ENCODE measurements around the gene CELF2. TPM values are rescaled to one million over a fixed set of nuclear protein-coding genes. Genes with fewer than 3 reads are reported as not detected.
A peak's percentile ranks its signal among the peaks of the same experiment; 100 is the strongest.

The CELF2 gene
- total RNA-seq, 2 experiments from 2014 or later = 179 to 182 TPM

DNA sequence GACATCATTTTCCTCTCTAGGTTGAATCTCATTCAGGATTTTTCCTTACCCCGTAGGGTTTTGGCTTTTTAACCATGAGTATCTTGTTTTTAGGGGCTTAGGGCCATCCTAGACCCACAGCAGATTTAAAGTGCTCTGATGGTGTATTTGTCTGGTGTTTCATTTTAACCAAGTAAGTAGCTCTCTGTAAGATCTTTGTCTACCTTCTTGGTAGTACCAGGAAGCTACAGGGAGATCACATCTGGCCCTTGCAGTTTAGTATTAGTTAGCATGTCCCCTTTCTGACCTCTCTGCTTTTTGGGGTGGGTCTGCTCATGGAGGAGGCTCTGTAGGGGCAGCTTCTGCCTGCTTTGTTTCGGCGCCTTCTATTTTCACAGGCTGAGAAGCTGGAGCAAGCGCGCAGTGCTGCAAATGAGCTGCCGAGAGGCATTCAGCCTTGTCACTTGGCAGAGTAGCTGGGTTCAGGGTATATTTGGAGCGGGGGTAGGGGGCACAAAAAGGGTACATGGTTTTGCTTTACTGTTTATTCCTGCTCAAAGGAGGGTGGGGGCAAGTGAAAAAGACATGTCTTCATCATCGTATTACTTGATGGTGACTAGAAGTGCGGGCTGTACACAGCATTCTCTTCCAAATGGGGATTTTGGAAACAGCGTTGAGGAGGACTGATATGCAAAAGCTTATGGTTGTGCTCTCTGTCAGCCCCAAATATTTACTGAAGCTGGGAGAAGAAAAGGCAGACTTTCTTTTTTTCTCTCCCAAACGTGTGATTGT lies 146.3 kb downstream of the CELF2 start:
- CTCF ChIA-PET = interaction anchor here (0.8 to 13.3 kb wide), 15 partner anchors 14 to 106 kb away, joined by 3 to 324 read pairs (median 7); no protein-coding TSS in a partner anchor
- Mint-ChIP-seq H3K9me3 (ENCODE audit: insufficient read depth) (peaks cover 3% of the 10 kb centered on the region), H3K27ac (peak overlapping the region; percentile 96), H3K4me3 (no peak overlapping the region), H3K36me3 (ENCODE audit: low read depth) (peaks cover 27% of the 10 kb centered on the region), H3K27me3 (ENCODE audit: low read depth) (no peaks in the 10 kb centered on the region), H3K4me1 (ENCODE audit: low read depth) (peaks cover 43% of the 10 kb centered on the region)
- no peak for ATAC-seq
- DNase-seq = peak; percentile 34
- POLR2A ChIA-PET = interaction anchor here (0.6 to 19.3 kb wide), 17 partner anchors 12 to 155 kb away, joined by 3 to 1291 read pairs (median 6); no protein-coding TSS in a partner anchor

DNA sequence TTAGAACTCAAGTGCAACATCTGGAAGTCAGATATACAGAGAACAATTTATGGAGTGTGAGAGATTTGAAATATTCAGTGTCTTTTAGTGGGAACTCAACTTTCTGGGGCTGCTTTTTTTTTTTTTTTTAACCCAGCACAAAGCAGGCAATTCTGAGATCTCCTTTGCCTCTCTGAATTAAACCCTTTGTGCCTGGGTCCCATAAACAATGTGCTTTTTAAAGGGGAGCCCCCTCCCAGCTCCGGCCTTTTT lies 146.8 kb downstream of the CELF2 start:
- Mint-ChIP-seq H3K9me3 (ENCODE audit: insufficient read depth) (peaks cover 3% of the 10 kb centered on the region), H3K27ac (peak overlapping the region; percentile 96), H3K27me3 (ENCODE audit: low read depth) (no peaks in the 10 kb centered on the region), H3K36me3 (ENCODE audit: low read depth) (peaks cover 27% of the 10 kb centered on the region), H3K4me1 (ENCODE audit: low read depth) (peaks cover 43% of the 10 kb centered on the region), H3K4me3 (no peak overlapping the region)
- CTCF ChIA-PET = interaction anchor here (0.7 to 13.3 kb wide), 15 partner anchors 13 to 106 kb away, joined by 3 to 324 read pairs (median 7); no protein-coding TSS in a partner anchor
- POLR2A ChIA-PET = interaction anchor here (1.0 to 19.3 kb wide), 12 partner anchors 12 to 72 kb away, joined by 3 to 1291 read pairs (median 12); no protein-coding TSS in a partner anchor
- ATAC-seq = no peak
- DNase-seq = no peak

DNA sequence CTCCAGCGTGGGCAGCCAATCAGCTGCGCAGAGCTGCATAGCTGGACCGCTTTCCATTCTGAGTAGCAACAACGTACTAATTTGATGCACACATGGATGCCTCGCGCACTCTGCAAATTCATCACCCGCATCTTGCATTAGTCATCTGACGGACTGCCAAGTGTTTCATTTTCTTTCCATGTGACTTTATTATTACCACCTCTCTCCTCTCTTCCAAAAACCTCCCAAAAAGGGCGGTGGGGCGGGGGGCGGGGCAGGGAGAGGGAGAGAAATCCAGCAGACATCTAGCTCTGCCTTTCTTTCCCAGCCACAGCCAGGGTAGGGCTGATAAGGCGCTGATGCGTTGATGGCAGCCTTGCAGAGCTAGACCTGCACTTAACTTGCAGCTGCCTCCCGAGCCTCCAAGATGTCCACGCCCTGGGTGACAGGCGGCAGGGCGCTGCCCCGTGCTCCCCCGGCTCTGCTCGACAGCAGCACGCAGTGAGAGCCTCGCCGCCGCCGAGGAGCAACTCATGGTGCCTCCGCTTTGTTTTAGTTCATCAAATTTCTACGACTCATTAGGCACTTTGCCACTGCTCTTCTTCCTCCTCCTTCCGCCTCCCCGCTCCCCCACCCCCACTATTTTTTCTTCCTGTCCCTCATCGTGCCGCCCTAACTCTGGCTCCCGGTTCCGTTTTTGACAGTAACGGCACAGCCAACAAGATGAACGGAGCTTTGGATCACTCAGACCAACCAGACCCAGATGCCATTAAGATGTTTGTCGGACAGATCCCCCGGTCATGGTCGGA lies 147.3 kb downstream of the CELF2 start:
- ChIA-PET CTCF (interaction anchor here (0.7 to 13.3 kb wide), 13 partner anchors 13 to 92 kb away, joined by 3 to 324 read pairs (median 7); no protein-coding TSS in a partner anchor), POLR2A (interaction anchor here (0.9 to 19.3 kb wide), 16 partner anchors 12 to 72 kb away, joined by 3 to 1291 read pairs (median 6); no protein-coding TSS in a partner anchor)
- H3K4me1 Mint-ChIP-seq (ENCODE audit: low read depth) = peaks cover 38% of the 10 kb centered on the region
- H3K27me3 Mint-ChIP-seq (ENCODE audit: low read depth) = no peaks in the 10 kb centered on the region
- peaks cover 27% of the 10 kb centered on the region for H3K36me3 Mint-ChIP-seq (ENCODE audit: low read depth)
- ATAC-seq (peak; percentile 37), DNase-seq (peak; percentile 83)
- no peak overlapping the region for H3K4me3 Mint-ChIP-seq
- peak overlapping the region; percentile 96 for H3K27ac Mint-ChIP-seq
- peaks cover 3% of the 10 kb centered on the region for H3K9me3 Mint-ChIP-seq (ENCODE audit: insufficient read depth)

DNA sequence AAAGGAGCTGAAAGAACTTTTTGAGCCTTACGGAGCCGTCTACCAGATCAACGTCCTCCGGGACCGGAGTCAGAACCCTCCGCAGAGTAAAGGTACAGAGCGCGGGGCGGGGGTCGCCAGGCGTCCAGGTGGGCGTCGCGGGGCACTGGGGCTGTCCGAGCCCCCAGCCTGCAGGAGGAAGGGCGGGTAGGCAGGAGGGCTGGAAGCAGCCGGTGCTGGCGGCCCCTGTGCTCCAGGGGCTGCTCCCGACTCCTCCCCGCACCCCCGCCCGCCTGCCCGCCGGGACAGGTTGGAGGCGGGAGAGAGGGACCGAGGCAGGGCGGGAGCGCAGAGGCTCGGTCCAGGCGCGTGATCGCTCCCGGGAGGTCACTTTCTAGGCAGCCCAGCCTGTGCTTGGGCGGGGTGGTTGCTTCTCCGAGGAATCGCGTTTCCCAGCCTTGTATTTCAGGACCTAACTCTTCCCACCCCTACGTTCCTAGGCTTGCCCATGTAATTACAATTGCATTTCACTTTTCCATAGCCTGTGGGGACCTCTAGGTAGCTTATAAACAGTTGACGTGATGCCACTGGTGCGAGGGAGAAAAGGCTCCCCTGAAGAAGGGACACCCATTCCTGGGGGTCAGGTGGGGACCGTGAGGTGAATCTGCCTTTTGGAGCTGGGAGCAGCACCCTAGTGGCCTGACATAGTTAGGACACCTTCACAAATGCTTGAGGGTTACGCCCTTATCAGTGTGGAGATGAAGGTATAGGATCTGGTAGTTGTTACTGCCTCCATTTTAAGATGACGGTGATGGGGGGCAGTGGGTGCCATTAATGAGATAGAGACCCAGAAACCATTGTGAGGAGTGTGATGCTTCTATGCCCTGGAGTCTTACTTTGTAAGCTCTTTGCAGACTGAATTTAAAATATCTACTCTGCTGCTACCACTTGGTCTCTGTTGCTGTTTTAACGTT lies 148.2 kb downstream of the CELF2 start:
- ChIA-PET CTCF (interaction anchor here (0.5 to 13.3 kb wide), 15 partner anchors 12 to 129 kb away, joined by 3 to 324 read pairs (median 6); no protein-coding TSS in a partner anchor), POLR2A (interaction anchor here (0.6 to 19.3 kb wide), 18 partner anchors 12 to 172 kb away, joined by 3 to 1291 read pairs (median 4); no protein-coding TSS in a partner anchor)
- Mint-ChIP-seq H3K9me3 (ENCODE audit: insufficient read depth) (no peaks in the 10 kb centered on the region), H3K27ac (peak overlapping the region; percentile 96), H3K4me3 (no peak overlapping the region), H3K36me3 (ENCODE audit: low read depth) (peaks cover 24% of the 10 kb centered on the region), H3K4me1 (ENCODE audit: low read depth) (peaks cover 32% of the 10 kb centered on the region), H3K27me3 (ENCODE audit: low read depth) (no peaks in the 10 kb centered on the region)
- ATAC-seq = peak; percentile 65
- DNase-seq = peak; percentile 88

DNA sequence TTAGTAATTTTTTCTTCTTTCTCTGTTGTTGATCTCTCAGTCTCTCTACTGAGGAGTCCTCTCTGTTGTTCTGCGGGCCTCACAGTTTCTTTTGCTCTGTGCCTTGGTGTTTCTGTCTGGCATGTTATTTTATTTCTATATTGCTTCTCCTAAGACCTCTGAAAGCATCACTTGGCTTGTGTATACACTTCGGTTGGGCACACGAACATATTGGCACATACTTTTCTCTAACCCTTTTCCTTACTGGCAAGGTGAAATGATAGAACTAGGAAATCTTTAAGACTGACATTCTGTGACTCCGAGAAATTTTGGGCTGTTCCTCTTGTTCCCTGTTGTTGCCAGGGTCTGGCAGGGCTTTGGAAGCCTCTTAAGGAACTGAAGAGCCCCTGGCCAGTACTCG lies 148.9 kb downstream of the CELF2 start:
- ChIA-PET CTCF (interaction anchor here (1.0 to 13.3 kb wide), 9 partner anchors 11 to 61 kb away, joined by 3 to 324 read pairs (median 6); no protein-coding TSS in a partner anchor), POLR2A (interaction anchor here (0.6 to 19.3 kb wide), 15 partner anchors 11 to 172 kb away, joined by 3 to 1291 read pairs (median 5); no protein-coding TSS in a partner anchor)
- Mint-ChIP-seq H3K27ac (no peak overlapping the region), H3K4me1 (ENCODE audit: low read depth) (peaks cover 26% of the 10 kb centered on the region), H3K27me3 (ENCODE audit: low read depth) (no peaks in the 10 kb centered on the region), H3K36me3 (ENCODE audit: low read depth) (peaks cover 20% of the 10 kb centered on the region), H3K9me3 (ENCODE audit: insufficient read depth) (no peaks in the 10 kb centered on the region), H3K4me3 (no peak overlapping the region)
- DNase-seq = no peak
- no peak for ATAC-seq

DNA sequence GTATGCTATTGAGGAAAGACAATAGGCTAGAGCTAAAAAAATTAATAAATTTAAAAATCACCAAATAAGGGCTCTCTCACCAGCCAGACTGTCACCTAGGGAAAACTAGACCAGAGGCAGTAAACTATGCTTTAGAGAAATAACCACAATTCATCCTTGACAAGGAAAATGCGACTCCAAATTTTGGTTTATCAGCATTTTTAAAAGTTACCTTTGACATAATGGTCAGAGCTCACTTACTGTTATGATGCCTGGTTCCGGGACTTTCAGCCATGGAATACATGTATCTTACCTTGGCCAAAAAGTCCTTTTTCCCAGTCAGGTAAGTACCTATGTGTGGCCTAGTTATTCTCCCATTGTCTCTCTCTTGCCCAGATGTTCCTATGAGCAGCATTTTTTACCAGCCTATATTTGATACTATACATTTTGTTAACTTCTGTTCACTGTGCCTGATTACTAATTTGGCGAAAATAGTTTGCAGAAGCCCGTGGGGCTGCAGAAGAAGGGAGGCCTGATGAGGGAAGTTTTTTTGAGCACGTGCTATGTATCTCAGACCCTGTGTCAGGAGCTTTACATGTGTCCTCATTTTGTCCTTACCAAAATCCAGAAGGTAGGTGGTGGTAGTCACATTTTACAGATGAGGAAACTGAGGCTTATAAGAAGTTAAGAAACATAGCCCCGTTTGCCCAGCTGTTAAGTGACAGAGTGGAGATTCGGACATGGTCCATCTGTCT lies 149.7 kb downstream of the CELF2 start:
- Mint-ChIP-seq H3K27ac (no peak overlapping the region), H3K9me3 (ENCODE audit: insufficient read depth) (no peaks in the 10 kb centered on the region), H3K4me3 (no peak overlapping the region), H3K36me3 (ENCODE audit: low read depth) (peaks cover 14% of the 10 kb centered on the region), H3K27me3 (ENCODE audit: low read depth) (no peaks in the 10 kb centered on the region), H3K4me1 (ENCODE audit: low read depth) (peaks cover 19% of the 10 kb centered on the region)
- ATAC-seq (no peak), DNase-seq (no peak)
- CTCF ChIA-PET = interaction anchor here (1.0 to 13.3 kb wide), 5 partner anchors 10 to 59 kb away, joined by 4 to 324 read pairs (median 25); no protein-coding TSS in a partner anchor
- POLR2A ChIA-PET = interaction anchor here (0.9 to 19.3 kb wide), 6 partner anchors 10 to 78 kb away, joined by 3 to 1291 read pairs (median 30); no protein-coding TSS in a partner anchor

DNA sequence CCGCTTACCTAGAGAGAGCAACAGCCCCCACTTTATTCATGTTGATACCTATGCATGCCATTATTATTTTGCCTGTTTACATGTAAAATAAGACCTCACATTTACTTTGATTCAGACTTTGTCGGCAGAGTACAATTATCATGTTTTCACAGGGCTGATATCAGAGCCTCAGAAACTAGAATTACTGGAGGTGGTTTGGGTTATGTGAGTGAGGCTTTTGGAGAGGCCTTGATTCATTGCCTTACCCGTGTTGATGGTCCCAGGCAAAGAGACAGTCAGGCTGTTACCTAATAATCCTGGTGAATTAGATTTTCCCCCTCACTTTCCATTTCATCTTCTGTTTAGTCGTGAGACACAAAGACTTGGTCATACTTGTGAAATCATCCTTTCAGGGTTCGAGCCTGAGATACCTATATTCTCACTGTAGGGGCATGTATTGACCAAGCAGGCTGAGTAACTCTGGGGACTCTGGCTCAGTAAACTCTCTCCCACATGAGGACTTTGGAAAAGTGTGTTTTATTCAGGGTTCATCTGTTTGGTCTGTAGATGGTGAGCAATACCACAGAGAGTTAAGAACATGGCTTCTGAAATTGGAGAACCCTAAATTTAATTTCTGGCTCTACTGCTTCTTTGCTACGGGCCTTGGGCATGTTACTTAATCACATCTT lies 150.9 kb downstream of the CELF2 start:
- DNase-seq (no peak), ATAC-seq (no peak)
- H3K9me3 Mint-ChIP-seq (ENCODE audit: insufficient read depth) = no peaks in the 10 kb centered on the region
- ChIA-PET CTCF (interaction anchor here (0.8 to 13.3 kb wide), 5 partner anchors 9 to 102 kb away, joined by 3 to 324 read pairs (median 25); no protein-coding TSS in a partner anchor), POLR2A (interaction anchor here (1.1 to 19.3 kb wide), 5 partner anchors 9 to 73 kb away, joined by 3 to 1291 read pairs (median 13); no protein-coding TSS in a partner anchor)
- H3K4me3 Mint-ChIP-seq = no peak overlapping the region
- H3K27ac Mint-ChIP-seq = no peak overlapping the region
- H3K27me3 Mint-ChIP-seq (ENCODE audit: low read depth) = no peaks in the 10 kb centered on the region
- H3K4me1 Mint-ChIP-seq (ENCODE audit: low read depth) = peaks cover 19% of the 10 kb centered on the region
- H3K36me3 Mint-ChIP-seq (ENCODE audit: low read depth) = peaks cover 25% of the 10 kb centered on the region

DNA sequence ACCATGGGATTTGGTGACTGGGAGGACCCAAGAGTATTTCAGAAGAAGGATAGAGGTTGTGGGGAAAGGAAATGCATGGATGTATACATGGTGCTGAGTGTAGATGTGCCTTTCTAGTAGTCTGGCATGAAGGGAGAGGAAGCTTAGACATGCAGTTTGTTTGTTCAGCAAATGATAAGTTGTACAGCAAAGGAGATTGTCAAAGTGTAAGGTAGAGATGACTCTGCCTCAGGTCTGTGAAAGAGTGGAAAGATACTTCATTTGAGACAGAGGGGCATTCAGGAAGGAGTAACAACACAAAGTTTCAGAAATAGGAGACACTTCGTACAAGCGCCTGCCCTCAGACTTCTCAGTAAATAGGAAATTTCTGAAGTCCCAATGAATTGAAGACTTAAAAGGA lies 152.3 kb downstream of the CELF2 start:
- no peaks in the 10 kb centered on the region for H3K27me3 Mint-ChIP-seq (ENCODE audit: low read depth)
- DNase-seq = no peak
- CTCF ChIA-PET = interaction anchor here (1.6 to 13.3 kb wide), 4 partner anchors 8 to 57 kb away, joined by 3 to 324 read pairs (median 94); no protein-coding TSS in a partner anchor
- H3K36me3 Mint-ChIP-seq (ENCODE audit: low read depth) = peaks cover 40% of the 10 kb centered on the region
- H3K27ac Mint-ChIP-seq = no peak overlapping the region
- ATAC-seq = no peak
- no peak overlapping the region for H3K4me3 Mint-ChIP-seq
- POLR2A ChIA-PET = interaction anchor here (0.6 to 19.3 kb wide), 7 partner anchors 7 to 72 kb away, joined by 3 to 1291 read pairs (median 5); no protein-coding TSS in a partner anchor
- peaks cover 27% of the 10 kb centered on the region for H3K4me1 Mint-ChIP-seq (ENCODE audit: low read depth)
- no peaks in the 10 kb centered on the region for H3K9me3 Mint-ChIP-seq (ENCODE audit: insufficient read depth)

DNA sequence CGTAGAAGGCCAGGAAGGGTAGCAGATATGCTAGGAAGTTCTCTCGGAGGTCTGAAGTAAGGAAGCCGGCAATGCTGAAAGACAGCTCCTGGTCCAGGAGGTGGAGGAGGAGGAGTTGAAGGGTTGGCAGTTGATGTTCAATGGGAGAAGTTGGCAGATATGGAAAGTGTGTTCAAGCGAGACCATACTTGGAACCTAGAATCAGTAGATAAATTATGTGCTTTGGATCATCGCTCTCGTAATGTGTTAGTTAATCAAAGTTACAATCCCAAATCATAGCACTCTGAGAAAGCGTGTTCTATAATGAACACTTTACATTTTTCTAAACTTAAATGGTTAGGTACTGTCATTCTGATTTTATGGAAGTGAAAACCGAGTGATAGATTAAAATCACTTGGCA lies 152.9 kb downstream of the CELF2 start:
- POLR2A ChIA-PET = interaction anchor here (0.6 to 19.3 kb wide), 5 partner anchors 7 to 55 kb away, joined by 3 to 1291 read pairs (median 5); no protein-coding TSS in a partner anchor
- no peaks in the 10 kb centered on the region for H3K9me3 Mint-ChIP-seq (ENCODE audit: insufficient read depth)
- no peak overlapping the region for H3K27ac Mint-ChIP-seq
- CTCF ChIA-PET = interaction anchor here (1.0 to 13.3 kb wide), 6 partner anchors 7 to 100 kb away, joined by 5 to 324 read pairs (median 20); no protein-coding TSS in a partner anchor
- no peak overlapping the region for H3K4me3 Mint-ChIP-seq
- ATAC-seq (no peak), DNase-seq (no peak)
- peaks cover 33% of the 10 kb centered on the region for H3K4me1 Mint-ChIP-seq (ENCODE audit: low read depth)
- H3K36me3 Mint-ChIP-seq (ENCODE audit: low read depth) = peaks cover 45% of the 10 kb centered on the region
- H3K27me3 Mint-ChIP-seq (ENCODE audit: low read depth) = no peaks in the 10 kb centered on the region
